ENCODE data around the gene ZDHHC12.

ZDHHC12 gene, protein sequence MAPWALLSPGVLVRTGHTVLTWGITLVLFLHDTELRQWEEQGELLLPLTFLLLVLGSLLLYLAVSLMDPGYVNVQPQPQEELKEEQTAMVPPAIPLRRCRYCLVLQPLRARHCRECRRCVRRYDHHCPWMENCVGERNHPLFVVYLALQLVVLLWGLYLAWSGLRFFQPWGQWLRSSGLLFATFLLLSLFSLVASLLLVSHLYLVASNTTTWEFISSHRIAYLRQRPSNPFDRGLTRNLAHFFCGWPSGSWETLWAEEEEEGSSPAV

DNA sequence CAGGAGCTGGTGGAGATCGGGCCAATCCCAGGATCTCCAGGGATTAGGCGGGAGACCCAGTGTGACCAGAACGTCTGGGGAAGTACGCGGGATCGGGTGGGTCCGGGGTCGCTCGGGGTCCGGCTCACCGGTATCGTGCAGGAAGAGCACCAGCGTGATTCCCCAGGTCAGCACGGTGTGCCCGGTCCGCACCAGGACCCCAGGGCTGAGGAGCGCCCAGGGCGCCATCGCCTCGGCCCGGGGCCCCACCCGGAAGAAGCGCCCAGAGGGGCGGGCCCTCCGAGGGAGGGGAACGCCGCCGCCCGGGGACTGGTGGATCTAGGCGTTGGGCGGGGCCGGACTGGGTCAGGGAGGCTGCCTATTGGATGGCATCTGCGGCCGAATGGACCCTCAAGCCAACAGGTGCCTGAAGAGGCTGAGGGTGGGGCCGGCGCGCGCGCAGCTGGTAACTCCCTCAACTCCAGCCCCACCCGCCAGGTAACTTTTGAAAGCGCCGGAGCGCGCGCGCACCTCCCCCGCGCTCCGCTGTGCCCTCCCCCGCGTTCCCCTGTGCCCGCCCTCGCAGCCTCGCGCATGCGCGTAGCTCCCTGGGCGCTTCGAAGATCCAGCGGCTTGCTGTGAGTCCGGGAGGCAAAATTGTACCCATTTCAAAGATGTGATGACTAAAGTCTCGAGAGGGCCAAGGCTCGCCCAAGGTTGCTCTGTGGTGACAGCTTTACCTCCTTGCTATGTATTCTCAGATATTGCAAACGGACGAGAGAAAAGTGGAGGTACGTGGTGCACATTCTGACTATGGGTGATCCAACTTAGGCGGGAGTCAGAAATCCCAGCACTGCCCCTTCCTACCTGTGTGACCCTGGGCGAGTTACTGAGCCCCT, at the start of gene ZDHHC12:
Gene ZDHHC12, minus strand, starts transcription at position 262 of the 878 bp plus-strand sequence. Its CDS starts 34 bp downstream, at position 228.
- peak within 1 kb of the TSS; percentile 70 for H3K4me3 ChIP-seq (ENCODE audit: control insufficient read depth, low read depth, low read length)
- peak; percentile 87 for DNase-seq (ENCODE audit: low read depth)
- TF ChIP-seq, protein P1, sequence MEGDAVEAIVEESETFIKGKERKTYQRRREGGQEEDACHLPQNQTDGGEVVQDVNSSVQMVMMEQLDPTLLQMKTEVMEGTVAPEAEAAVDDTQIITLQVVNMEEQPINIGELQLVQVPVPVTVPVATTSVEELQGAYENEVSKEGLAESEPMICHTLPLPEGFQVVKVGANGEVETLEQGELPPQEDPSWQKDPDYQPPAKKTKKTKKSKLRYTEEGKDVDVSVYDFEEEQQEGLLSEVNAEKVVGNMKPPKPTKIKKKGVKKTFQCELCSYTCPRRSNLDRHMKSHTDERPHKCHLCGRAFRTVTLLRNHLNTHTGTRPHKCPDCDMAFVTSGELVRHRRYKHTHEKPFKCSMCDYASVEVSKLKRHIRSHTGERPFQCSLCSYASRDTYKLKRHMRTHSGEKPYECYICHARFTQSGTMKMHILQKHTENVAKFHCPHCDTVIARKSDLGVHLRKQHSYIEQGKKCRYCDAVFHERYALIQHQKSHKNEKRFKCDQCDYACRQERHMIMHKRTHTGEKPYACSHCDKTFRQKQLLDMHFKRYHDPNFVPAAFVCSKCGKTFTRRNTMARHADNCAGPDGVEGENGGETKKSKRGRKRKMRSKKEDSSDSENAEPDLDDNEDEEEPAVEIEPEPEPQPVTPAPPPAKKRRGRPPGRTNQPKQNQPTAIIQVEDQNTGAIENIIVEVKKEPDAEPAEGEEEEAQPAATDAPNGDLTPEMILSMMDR (conservative IDR thresholded peaks at IDR 0.05; ENCODE audit: control insufficient read depth, insufficient read depth, low read depth, low read length): no peak

DNA sequence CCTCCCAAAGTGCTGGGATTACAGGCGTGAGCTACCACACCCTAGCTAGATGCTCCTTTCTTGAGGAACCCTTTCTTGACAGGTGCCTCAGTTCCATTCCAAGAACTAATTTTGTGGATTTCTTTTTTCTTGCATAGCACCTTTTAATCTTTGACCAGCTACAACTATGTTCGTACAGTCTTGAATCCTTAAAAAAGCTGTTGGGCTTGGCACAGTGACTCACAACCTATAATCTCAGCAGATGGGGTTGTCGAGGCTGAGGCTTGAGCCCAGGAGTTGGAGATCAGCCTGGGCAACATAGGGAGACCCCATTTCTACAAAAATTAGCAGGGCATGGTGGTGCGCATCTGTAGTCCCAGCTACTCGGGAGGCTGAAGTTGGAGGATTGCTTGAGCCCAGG, 49.1 kb upstream of the ZDHHC12 start:
- TF ChIP-seq, protein P1 (conservative IDR thresholded peaks at IDR 0.05; ENCODE audit: control insufficient read depth, insufficient read depth, low read depth, low read length): no peak
- H3K4me3 ChIP-seq (ENCODE audit: control insufficient read depth, low read depth, low read length): no peak overlapping the region
- DNase-seq (ENCODE audit: low read depth): no peak

DNA sequence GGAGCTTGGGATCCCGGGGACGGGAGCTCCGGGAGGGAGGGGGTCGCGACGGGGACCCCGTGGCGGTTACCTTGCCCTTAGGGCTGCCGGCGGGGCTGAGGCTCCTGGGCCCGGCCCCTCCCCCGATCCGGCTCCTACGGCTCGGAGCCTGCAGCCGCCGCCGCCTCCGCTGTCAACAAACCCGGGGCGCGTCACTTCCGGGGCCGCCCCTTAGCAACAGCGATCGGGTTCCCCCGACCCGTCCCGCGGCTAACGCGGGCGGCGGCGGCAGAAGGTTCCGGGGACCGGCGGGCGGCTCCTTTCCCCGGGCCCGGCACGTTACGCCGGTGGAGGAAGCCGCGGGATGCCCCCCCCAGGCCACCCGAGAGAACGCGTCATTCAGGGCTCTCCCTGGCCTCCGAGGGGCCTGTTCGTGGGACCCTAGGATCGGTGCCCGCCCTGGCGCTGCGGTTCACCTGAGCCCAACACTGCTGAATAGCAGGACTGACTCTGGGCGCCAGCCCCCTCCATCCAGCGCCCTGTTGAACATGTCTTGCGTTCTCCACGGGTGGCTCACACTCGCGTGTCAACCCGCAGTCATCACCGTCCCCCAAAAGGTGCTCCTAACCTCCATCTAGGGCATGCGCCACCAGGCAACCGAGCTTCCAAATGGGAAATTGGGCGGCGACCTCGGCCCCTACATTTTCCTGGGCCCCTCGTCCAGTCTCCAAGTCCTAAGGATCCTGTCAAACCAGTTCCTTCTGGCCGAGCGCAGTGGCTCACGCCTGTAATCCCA, 48.0 kb upstream of the ZDHHC12 start, which contains the start of gene ZER1:
Gene ZER1, minus strand, starts transcription at position 183 of the 775 bp plus-strand sequence. CDS start 16,362 bp downstream, outside the sequence.
- H3K4me3 ChIP-seq (ENCODE audit: control insufficient read depth, low read depth, low read length): peak within 1 kb of the TSS; percentile 92
- DNase-seq (ENCODE audit: low read depth): peak; percentile 81
- TF ChIP-seq, protein P1 (conservative IDR thresholded peaks at IDR 0.05; ENCODE audit: control insufficient read depth, insufficient read depth, low read depth, low read length): no peak

DNA sequence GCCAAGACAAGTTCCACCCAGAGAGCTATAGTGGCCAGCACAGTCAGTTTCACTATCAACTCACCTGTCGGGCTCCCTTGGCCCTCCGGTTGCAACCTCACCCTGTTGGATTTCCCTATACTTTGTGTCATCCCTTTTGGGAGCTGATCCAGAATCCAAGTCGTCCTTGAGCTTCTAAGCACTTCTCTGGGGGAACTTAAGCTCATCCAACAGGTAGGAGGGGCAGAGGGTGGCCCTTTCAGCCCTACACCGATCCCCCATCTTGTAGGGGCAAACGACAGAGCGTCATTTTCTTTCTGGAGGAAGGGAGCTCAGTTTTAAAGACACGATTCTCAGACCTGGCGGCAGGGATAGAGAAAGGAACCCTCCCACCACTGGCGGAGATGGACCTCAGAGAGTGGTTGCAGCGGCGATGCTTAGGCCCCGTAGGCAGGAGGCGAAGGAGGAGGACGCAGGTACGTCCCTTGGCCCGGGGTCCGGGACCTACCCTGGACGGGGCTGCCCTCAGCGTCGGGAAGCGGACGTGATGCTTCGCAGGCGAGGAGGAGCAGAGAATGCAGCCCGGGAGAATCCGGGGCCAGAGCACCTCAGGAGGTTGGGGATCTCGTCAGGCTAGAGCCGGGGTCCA, 47.3 kb upstream of the ZDHHC12 start:
- TF ChIP-seq, protein P1 (conservative IDR thresholded peaks at IDR 0.05; ENCODE audit: control insufficient read depth, insufficient read depth, low read depth, low read length): no peak
- DNase-seq (ENCODE audit: low read depth): peak; percentile 16
- H3K4me3 ChIP-seq (ENCODE audit: control insufficient read depth, low read depth, low read length): peak overlapping the region; percentile 92

DNA sequence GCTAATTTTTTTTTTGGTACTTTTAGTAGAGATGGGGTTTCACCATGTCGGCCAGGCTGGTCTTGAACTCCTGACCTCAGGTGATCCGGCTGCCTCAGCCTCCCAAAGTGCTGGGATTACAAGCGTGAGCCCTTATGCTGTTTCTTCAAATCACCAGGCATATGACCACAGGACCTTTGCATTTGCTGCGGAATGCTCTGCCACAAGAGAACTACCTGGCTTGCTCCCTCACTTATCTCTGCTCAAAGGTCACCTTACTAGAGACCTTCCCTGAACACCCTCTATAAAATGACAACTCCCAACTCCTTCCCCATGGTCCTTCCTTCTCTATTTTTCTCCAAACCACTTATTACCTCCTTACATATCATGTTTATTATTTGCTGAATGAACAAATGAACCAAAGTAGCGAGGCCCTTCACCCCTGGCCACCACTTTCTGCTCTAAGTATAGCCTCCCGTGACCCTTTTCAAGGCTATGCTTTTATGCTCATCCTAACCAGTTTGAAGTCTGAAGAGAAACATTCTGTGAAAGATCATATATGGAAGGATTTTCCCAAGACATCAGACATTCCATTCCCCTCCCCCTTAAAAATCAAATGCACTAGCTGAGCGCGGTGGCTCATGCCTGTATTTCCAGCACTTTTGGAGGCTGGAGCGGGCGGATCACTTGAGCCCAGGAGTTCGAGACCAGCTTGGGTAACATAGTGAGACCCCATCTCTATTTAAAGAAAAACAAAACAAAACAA, 46.5 kb upstream of the ZDHHC12 start:
- no peak for DNase-seq (ENCODE audit: low read depth)
- H3K4me3 ChIP-seq (ENCODE audit: control insufficient read depth, low read depth, low read length): peak overlapping the region; percentile 92
- TF ChIP-seq, protein P1 (conservative IDR thresholded peaks at IDR 0.05; ENCODE audit: control insufficient read depth, insufficient read depth, low read depth, low read length): no peak

All from fibroblast of mammary gland (primary cell).